Measurements from ENCODE around the gene ABL2.

The ABL2 gene

DNA sequence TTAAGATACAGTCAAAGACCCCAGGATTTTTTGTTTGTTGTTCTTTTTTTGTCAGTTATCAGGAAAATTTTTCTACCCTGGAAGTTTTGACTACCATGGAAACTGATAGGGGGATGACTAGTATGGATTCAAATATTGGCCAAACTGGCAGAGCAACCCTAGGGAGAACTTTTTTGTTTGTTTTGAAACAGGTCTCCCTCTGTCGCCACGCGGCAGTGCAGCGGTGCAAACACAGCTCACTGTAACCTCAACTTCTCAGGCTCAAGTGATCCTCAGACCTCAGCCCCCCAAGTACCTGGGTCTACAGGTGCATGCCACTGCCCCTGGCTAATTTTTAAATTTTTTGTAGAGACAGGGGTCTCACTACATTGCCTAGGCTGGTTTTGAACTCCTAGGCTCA lies 101.0 kb downstream of the ABL2 start:
- DNase-seq, result no peak

DNA sequence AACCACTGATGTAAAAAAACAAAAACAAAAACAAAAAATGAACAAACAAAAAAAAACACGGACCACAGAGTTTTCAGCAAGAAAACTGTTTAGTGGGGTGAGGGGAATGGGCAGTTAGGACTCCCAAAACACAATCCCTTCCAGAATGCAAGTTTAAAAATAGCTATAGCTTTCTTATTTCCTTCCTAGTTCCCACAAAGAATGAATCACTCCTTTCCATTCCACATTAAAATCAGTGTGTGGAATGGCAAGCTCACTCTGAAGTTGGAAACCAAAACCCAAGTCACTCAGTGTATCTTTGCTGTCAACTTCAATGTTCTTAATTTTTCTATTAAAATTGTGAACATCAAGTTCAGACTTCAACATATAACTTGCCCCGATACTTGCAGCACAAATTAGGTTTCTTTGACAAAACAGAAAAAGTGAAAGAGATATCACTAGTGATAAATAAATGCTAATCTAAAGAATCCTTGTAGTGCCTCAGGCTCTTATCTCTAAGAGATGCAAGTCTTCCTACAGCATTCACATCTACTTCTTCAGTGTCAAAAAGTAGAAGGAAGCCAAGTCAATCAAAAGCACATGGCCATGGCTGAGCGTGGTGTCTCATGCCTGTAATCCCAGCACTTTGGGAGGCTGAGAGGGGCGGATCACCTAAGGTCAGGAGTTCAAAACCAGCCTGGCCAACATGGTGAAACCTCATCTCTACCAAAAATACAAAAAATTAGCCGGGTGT lies 102.1 kb downstream of the ABL2 start:
- no peak for DNase-seq

DNA sequence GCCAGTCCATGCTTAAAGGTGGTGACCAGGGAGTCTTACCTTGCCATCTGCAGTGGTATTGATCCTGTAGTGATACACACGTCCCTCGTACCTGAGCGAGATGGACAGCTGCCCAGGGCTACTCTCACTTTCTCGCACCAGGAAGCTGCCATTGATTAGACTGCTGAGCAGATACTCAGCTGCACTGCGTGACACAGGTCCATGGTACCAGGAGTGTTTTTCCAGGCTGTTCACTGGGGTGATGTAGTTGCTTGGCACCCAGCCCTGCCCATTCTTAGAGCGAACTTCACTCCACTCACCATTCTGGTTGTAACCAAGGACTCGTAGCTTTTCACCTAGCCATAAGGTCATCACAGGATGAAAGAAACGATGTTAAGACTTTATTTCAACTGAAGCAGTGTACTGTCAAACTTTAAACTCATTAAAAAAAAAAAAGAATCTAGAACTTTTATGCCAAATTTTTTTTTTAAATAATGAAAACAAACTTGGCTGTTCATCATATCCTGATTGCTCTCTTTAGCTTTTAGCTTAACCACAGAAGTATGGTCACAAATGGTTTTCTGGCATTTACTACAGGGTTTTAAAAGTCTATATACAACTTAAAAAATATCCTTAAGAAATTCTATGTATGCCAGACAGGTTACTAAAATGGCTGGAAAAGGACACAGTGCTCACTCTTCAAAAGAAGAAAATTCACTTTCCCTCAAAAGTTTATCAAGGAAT lies 103.0 kb downstream of the ABL2 start:
- no peak for DNase-seq

DNA sequence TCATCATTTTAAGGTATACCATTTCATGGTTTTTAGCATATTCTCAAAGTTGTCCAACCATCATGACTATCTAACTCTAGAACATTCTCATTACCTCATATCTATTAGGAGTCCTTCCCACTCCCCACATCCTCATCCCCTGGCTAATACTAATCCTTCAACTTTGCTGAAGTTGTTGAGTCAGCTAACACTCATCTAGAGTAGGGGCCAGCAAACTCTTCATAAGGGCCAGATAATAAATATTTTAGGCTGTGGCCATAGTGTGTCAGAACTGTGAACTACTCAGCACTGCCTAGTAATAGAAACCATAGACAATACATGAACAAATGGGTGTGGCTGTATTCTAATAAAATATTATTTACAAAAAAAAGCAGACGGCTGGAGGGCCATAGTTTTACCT lies 104.6 kb downstream of the ABL2 start:
- DNase-seq, result no peak

DNA sequence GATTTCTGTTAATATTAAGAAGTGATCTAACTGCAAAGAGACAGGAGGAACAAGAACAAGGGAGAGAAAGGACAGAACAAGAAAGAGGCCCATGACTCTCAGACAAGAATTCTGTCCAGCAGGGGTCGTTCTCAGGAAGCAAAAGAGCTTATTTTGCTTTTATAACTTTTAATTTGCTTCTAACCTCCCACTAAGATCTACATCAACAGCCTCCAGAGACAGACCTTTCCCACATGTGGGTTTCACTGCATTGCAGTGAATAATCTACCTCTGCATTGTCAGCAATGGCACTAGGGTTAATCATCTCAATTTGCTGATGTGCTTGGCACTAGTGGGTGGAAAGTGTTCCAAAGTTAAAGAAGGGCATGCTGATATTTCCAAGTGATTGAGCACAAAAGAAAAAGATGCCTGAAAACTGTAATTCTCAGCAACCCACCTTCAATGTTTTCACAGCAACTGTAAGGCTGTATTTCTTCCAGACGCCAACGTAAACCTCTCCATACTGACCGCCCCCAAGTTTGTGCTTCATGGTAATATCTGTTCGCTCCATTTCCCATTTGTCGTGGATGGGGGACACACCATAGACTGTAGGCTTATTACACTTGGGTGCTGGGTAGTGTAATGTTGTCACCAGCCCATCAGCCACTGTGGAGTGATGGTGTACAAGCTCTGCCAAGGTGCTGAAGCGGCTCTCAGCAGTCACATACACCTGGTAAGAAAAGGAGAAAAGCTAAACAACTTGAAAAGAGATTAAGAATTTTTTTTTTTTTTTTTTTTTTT lies 108.1 kb downstream of the ABL2 start:
- DNase-seq, result peak in 1 of 2 experiments; percentile 31

DNA sequence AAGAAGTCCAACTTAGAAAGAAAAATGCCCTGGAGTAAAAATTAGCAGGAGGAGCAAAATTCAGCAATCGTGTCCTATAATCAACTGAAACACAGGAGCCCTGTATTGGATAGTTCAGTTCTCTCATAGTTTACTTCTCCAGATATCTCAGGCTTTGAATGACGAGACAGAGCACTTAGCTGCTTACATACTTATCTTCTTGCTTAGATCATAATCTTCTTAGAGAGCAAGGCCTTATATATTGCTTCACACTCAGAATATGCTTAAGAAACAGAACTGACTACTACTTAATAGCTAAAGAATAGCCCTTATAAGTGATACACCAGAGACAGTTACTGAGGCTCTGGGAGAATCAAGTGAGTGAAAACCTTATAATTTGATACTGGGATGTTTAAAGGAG lies 108.7 kb downstream of the ABL2 start:
- DNase-seq, result no peak

DNA sequence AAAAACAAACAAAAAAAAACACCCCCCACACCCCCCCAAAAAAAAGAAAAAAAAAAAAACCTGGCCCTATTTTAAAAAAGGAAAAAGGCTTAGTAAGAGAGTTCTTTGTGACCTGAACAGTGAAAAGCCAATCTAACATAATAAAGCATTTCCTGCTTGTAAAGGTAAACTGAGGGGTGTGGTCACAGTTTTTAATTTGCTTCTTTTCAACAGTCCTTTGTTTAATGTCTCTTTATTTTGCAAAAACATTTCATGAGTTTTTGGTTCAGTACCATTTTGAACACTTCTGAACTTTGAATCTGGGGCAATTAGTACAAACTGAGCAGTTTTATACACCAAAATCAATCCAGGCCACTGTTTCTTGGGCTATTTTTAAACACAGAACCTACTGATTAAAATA lies 110.0 kb downstream of the ABL2 start:
- DNase-seq, result no peak

DNA sequence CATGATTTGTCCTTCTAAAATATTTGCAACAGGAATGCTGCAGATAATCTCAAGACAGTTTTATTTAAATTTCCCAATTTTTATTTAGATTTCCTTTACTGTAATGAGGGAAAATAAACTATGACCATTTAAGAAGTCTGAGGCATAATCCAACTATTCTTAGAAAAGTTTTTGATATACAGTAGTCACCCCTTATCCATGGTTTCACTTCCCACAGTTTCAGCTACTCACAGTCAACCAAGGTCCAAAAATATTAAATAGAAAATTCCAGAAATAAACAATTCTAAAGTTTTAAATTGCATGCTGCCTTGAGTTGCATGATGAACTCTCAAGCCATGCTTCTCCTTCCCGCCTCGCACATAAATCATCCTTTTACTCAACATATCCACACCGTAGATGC lies 114.3 kb downstream of the ABL2 start:
- DNase-seq, result no peak

DNA sequence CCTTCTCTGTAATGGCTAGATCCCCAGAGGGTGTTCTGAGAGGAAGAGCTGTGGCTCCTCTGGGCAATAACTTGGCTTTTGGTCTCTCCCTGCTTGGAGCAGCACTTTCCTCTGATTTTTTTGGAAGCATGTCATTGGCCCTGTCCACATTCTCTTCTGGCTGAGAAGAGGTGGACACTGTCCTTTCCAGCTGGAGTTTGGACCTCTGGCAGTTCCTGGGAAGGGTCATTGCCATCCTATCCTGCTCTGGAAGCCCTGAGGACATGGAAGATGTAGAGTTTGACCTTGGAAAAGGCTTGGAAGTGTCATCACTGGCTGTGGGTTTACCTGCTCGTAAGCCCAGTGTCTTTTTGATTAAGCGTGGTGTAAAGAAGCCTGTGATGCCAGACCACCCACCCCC lies 120.8 kb downstream of the ABL2 start:
- DNase-seq, result no peak

DNA sequence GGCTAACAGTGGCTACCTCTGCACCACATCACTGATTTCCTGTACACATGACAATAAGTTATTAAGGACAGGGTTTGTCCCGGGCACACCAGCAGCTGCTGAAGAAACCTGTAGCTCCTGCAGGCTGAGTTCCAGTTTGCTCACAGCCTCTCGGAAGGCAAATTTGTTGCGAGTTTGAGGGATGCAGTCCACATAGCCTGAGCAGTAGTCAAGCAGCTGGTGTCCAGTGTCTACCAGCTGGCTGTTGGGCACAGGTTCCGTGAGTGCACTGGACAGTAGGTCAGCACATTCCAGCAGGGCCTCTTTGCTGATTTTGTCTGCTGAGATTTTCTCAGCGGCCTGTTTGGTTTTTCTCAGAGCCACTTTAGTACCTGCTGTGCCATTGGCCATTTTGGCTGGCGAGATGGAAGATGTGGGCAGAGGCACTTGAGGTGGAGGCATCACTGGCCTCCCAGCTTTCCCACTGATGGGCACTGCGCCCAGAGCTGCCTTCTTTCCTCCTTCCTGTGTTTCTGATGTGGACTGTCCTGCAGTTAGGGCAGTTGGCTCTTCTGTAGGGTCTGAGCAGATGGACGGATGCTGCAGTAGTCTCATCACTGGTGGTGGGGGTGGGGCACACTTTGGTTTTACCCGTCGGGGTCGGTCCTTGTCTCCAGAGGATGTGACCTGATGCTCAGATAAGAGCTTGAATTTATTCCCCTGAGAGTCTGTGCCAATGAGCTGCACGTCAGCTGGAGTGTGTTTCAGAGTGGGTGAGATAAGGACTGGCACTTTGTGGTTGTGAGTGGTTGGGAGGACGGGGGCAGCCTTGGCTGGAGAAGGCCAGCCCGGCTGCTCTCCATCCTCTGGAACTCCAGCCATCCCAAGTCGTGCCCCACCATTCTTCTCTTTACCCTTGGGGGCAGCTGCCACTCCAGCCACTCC lies 121.5 kb downstream of the ABL2 start:
- DNase-seq, result no peak

DNA sequence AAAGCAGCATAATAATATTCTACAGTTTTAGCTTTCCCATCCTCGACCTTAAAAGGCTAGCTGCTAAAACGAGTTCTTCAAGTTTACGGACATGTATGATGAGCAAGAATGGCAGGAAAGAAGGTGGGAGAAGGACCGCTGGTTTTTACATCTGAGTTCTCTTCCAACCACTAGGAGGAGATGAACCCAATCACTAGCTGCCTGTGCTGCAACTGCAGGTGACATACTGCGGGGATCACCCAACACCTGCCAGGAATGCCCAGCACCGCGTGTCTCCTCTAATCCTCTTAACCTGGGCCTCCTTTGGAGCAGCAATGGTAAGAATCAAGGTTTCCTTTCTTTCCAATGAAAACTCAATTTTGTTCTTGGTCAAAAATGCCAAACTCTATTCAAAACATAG lies 124.1 kb downstream of the ABL2 start:
- DNase-seq, result no peak

DNA sequence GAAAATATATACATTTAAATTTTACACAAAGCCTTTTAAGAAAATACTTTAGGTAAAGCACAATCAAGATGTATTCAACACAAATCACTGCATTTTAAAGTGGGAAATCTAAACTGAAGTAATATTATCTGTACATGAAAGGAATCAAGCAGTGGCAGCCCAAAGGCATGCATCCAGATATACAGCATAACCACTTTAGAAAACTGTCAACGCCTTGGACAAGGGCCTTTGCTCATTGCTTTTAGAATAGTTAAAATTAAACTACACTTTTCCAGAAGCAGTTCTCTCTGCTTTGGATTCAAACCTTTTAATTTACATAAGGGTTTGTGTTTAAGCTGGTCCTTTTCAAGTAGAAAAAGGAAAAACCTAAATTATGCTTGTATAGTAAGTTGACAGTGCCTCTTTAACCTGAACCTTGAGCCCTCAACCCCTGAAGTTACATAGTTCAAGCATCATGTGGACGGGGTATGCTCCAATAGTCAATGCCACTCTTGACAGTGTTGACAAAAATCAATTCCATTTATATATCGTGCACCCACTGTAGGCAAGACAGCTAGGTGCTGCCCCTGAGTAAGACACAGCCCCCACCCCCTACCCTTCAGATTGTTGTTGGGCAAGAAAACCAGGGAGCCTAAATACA lies 124.7 kb downstream of the ABL2 start:
- DNase-seq, result no peak

DNA sequence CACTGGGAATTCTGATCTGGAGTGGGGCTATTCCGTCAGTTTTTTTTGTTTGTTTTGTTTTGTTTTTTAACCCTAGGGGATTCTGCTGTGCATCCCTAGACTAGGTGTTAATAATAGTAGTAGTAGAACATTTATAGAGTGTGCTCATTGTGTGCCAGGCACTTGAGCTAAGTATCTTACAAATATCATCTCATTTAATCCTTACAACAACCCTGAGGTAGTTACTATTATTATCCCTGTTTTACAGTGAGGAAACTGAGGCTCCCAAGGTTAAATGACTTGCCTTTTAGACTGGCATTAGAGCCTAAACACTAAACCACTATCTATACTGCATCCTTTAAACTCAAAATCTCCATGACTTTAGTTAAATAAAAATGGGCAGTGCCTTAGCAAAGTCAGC lies 125.5 kb downstream of the ABL2 start:
- DNase-seq, result no peak

DNA sequence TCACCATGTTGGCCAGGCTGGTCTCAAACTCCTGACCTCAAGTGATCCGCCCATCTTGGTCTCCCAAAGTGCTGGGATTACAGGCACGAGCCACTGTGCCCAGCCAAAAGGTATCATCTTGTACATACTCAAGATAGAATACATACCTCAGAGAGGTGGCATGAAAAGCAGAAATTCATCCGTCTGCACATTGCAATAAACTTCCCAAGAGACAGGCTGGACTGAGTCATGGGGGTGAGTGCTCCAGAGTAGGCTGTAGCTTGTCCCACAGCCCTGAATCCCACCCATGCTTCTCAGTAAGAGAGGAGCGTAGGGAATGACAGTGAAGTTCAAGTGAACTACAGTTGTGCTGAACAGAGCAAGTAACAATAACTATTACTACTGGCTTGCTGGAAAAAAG lies 127.9 kb downstream of the ABL2 start:
- DNase-seq, result no peak

DNA sequence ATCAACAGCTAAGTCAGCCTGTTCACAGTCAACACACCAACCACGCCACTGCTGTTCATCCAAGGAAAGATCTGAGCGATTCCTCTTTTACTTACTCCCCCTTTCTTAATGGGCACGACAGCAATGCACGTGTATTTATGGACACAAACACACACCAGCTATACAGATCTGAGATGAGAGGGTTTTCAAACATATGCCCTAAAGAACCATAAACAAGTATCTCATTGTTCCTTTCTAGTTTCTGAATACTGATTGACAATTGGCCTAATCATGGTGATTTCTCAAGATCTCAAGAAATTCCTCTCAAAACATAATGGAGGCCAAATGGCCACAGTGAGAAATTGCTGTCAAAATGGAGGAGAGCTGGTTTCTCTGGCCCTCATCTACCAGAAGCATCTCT lies 129.6 kb downstream of the ABL2 start:
- DNase-seq, result no peak

DNA sequence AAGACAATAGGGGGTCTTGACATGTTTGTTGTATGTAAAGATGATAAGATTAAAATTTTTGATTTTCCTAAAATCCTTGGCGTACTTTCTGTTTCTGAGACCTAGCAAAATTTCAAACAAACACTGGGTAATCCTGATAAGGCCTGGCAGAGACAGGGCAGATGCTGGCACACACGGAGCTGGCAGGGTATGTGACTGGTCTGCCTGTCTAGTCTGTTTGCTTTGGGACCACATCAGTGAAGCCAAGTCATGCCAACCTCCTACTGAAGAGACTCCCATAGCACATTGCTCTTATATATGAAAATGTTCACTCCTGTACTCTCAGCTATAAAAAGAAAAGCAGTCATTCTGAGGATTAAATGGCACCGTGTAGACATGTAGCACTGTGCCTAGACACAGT lies 133.6 kb downstream of the ABL2 start:
- no peak for DNase-seq

DNA sequence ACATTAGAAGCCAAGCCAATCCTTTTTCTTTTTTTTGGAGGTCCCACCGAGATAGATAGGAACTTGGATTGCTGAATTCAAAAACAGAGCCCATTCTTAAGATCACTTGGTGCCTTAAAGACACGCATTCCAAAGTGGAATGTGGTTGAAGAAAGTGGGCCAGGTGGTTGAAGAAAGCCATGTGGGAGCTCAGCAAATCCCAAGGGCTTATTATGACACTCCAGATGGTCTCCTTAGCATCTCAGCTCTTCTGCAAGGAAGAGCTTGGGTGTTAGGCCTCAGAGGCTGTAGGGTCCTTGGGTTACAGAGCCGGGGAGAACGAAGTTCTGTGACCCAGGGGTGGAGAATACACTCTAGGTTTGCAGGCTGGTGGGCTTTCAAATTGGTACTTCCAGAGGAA lies 134.1 kb downstream of the ABL2 start:
- DNase-seq, result no peak

DNA sequence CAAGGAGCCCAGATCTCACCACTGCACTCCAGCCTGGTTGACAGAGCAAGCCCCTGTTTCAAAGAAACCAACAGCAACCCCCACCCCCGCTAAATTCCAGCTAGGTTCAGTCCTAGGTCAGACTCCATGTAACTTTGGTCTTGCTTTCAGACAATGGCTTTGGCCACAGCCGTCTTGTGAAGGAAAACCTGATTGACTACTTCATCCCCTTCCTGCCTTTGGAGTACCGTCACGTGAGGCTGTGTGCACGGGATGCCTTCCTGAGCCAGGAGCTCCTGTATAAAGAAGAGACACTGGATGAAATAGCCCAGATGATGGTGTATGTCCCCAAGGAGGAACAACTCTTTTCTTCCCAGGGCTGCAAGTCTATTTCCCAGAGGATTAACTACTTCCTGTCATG lies 134.7 kb downstream of the ABL2 start:
- DNase-seq, result no peak

DNA sequence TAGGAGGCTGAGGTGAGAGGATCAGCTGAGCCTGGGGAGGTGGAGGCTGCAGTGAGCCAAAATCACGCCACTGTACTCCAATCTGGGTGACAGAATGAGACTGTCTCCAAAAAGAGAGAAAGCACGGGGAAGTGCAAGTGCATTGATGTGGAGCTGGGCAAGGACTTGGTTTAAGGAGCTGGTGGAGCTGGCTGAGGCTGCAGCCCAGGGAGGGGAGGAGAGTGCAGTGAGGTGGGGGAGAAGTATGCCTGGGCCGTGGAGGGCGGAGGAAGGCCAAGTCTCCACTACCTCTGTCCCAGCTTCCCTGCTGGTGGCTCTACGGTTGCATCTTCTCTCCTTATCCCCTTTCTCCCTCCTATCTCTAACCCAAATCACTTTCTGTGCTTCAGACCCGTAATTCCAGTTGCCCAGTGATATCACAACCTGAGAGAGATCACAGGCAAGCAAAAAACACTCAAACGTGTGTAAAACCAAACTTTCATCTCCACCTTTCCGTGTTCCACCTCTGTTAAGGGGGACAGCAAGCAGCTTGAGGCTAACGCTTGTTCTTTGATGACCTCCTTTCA lies 136.5 kb downstream of the ABL2 start:
- DNase-seq, result no peak

DNA sequence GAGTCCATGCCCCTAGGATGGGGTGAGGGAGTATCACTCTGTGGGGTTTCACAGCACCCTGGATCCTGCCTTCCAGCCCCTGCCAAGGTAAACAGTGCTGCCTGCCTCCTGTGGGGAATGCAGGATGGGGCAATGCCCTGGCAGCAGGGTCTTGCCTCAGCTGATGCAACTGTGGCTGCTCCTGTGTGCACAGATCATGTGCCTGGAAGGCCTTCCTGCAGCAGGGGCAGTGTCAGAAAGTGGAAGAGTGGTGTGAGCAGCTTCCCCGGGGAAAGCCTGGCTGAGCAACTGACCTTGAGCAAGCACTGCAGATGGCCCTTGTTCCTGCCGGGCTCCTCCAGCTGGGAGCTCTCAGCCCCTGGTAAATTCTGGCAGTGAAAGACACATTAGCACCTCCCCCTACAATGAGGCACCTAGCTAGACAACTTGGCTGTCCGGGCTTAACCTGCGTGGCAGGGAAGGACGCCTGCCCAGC lies 137.7 kb downstream of the ABL2 start:
- no peak for DNase-seq

DNA sequence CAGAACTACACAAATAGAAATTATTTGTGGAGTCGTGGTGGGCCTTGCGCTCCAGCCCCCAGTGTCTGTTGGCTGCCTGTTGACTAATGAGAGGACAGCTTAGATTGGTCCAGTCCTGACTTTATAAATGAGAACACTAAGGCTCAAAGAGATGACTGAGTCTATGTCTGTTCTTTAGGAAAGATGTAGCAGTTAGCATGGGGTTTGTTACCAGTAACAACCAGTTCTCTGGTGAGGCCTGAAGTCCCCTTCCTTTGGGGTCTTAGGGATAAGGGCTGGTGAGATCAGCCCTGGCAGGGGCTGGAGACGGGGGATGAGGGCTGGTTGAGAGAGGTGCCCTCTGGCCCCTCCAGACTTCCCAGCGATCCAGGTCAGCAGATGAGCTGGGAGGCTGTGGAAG lies 138.6 kb downstream of the ABL2 start:
- DNase-seq, result no peak

DNA sequence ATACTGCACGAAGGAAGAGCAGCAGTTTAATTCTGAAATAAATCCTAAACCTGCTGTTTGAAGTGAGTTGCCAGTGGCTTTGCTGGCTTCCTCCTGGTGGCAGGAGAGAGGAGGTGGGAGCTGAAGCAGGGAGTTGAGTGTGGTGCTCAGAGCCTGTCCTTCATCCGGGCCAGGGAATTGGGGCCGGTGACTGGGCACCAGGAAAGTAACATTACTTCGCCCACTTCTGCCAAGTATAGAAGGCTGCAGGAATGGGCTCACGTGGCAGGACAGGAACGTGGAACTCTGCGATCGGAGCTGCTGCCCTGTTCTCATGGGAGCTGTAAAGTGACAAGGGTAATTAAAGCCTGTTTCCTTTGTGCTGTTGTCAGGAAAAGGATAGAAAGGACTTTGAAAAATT lies 139.0 kb downstream of the ABL2 start:
- DNase-seq, result no peak
